MM.1S (cell line): ENCODE results near the gene MTHFD1.

Source experiments
- DNase-seq: peaks from one replicate; pipeline ENCODE4 v3.0.0-alpha.2; 2015
- H2AFZ ChIP-seq: fragments of 300-600 bp; sonication (generic); 2 replicates; pipeline ENCODE4 v1.6.0; 2016; ENCODE audit warnings: antibody characterized with exemption, low read length
- H3F3A ChIP-seq: fragments of 300-600 bp; sonication (generic); 2 replicates; pipeline ENCODE4 v1.6.1; 2016; ENCODE audit warnings: mild to moderate bottlenecking, antibody characterized with exemption, low read length, moderate library complexity, mixed read lengths; ENCODE audit not compliant: insufficient read depth
- H3K27ac ChIP-seq: fragments of 300-600 bp; sonication (generic); 2 replicates; pipeline ENCODE4 v1.5.1; 2016; ENCODE audit warnings: mild to moderate bottlenecking, low read length
- H3K27me3 ChIP-seq: fragments of 300-600 bp; sonication (generic); replicated peaks from 2 replicates; pipeline ENCODE4 v1.6.0; 2016; ENCODE audit warnings: low read length; ENCODE audit not compliant: insufficient read depth
- H3K36me3 ChIP-seq: fragments of 300-600 bp; sonication (generic); replicated peaks from 2 replicates; pipeline ENCODE4 v1.6.1; 2016; ENCODE audit warnings: mild to moderate bottlenecking, low read length, mixed read lengths; ENCODE audit not compliant: insufficient read depth
- H3K4me1 ChIP-seq: fragments of 300-600 bp; sonication (generic); 2 replicates; pipeline ENCODE4 v1.6.1; 2016; ENCODE audit warnings: low read length, mixed read lengths
- H3K4me2 ChIP-seq: fragments of 300-600 bp; sonication (generic); 2 replicates; pipeline ENCODE4 v1.6.0; 2016; ENCODE audit warnings: low read depth, low read length
- H3K4me3 ChIP-seq: fragments of 300-600 bp; sonication (generic); 2 replicates; pipeline ENCODE4 v1.5.1; 2016; ENCODE audit warnings: low read length, mixed read lengths
- H3K79me2 ChIP-seq: fragments of 300-600 bp; sonication (generic); 2 replicates; pipeline ENCODE4 v1.6.1; 2016; ENCODE audit warnings: mixed run types, low read length, mixed read lengths
- H3K9ac ChIP-seq: fragments of 300-600 bp; sonication (generic); 2 replicates; pipeline ENCODE4 v1.6.1; 2016; ENCODE audit warnings: low read length, mixed read lengths
- H3K9me2 ChIP-seq: fragments of 300-600 bp; sonication (generic); replicated peaks from 2 replicates; pipeline ENCODE4 v1.6.1; 2016; ENCODE audit warnings: mild to moderate bottlenecking, low read length, mixed read lengths; ENCODE audit not compliant: insufficient read depth
- H3K9me3 ChIP-seq: fragments of 300-600 bp; sonication (generic); replicated peaks from 2 replicates; pipeline ENCODE4 v1.6.1; 2016; ENCODE audit warnings: mild to moderate bottlenecking, low read length, mixed read lengths; ENCODE audit not compliant: insufficient read depth
- H4K20me1 ChIP-seq: fragments of 300-600 bp; sonication (generic); 2 replicates; pipeline ENCODE4 v1.6.1; 2016; ENCODE audit warnings: mild to moderate bottlenecking, low read length, moderate library complexity, mixed read lengths; ENCODE audit not compliant: insufficient read depth
- EZH2 ChIP-seq: fragments of 300-600 bp; sonication (generic); optimal IDR thresholded peaks from 2 replicates; pipeline ENCODE3; 2017; ENCODE audit warnings: low read depth, mild to moderate bottlenecking, antibody characterized with exemption, low read length, mixed read lengths
- EZH2phosphoT487 ChIP-seq: fragments of 300-600 bp; sonication (generic); IDR thresholded peaks from 2 replicates; pipeline ENCODE4 v1.6.1; 2018; ENCODE audit warnings: antibody characterized with exemption, low read length
- TF ChIP-seq, protein P1 (sequence below): fragments of 300-600 bp; sonication (generic); IDR thresholded peaks from 2 replicates; pipeline ENCODE4 v1.5.1; 2016; ENCODE audit warnings: antibody characterized with exemption, low read length, mixed read lengths

The MTHFD1 gene

DNA sequence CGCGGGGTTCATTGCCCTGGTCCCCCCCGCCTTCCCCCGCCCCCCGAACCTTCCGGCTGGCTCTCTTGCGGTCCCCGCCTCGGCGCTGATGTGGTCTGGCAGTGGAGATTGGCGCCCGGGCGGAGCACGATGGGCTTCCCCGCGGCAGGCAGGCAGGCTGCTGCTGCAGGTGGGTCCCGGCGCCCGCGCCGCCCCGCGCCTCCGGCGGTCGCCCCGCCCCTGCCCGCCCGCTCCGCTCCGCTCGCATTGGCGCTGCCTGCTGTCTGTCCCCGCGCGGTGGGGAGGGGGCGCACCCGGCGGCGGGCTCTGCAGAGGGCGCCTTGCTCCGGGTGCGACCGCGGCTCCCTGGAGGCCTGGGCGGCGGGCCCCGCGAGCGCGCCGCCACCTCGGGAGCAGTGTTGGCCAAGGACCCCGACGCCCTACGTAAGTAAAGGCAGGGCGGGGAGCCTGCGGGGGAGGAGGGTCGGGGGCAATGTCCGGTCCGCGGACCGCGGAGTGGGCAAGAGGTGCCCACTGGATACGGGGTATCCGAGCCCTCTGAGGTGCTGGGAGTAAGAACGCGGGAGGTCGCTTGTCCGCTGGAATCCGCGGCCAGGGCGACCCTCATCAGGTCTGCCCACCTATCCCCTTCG is 77.2 kb downstream of the MTHFD1 start, which contains the start of gene AKAP5:
AKAP5 (plus strand) TSS at position 309 of the 632 bp plus-strand sequence. CDS start 2,896 bp downstream, outside the sequence.
- H3K27ac ChIP-seq: peak within 1 kb of the TSS; percentile 41; the same call in 1 of the 2 replicates
- H2AFZ ChIP-seq: peak within 1 kb of the TSS; percentile 65
- peaks cover 14% of the 10 kb centered on the region for H3F3A ChIP-seq
- H3K9ac ChIP-seq: peak within 1 kb of the TSS; percentile 33; the same call in 1 of the 2 replicates
- H3K4me2 ChIP-seq: peak within 1 kb of the TSS; percentile 85
- no peaks in the 10 kb centered on the region for H4K20me1 ChIP-seq
- peak within 1 kb of the TSS; percentile 67 for H3K4me3 ChIP-seq
- peak; percentile 67 for DNase-seq
- no peaks in the 10 kb centered on the region for H3K27me3 ChIP-seq
- H3K4me1 ChIP-seq: peaks cover 8% of the 10 kb centered on the region; the same call in 1 of the 2 replicates
- no peaks in the 10 kb centered on the region for H3K79me2 ChIP-seq
- H3K9me2 ChIP-seq: no peaks in the 10 kb centered on the region
- H3K9me3 ChIP-seq: no peaks in the 10 kb centered on the region
- TF ChIP-seq, protein P1, sequence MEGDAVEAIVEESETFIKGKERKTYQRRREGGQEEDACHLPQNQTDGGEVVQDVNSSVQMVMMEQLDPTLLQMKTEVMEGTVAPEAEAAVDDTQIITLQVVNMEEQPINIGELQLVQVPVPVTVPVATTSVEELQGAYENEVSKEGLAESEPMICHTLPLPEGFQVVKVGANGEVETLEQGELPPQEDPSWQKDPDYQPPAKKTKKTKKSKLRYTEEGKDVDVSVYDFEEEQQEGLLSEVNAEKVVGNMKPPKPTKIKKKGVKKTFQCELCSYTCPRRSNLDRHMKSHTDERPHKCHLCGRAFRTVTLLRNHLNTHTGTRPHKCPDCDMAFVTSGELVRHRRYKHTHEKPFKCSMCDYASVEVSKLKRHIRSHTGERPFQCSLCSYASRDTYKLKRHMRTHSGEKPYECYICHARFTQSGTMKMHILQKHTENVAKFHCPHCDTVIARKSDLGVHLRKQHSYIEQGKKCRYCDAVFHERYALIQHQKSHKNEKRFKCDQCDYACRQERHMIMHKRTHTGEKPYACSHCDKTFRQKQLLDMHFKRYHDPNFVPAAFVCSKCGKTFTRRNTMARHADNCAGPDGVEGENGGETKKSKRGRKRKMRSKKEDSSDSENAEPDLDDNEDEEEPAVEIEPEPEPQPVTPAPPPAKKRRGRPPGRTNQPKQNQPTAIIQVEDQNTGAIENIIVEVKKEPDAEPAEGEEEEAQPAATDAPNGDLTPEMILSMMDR: no peak
- TF ChIP-seq EZH2 (no peak), EZH2phosphoT487 (no peak)
- H3K36me3 ChIP-seq: no peaks in the 10 kb centered on the region

DNA sequence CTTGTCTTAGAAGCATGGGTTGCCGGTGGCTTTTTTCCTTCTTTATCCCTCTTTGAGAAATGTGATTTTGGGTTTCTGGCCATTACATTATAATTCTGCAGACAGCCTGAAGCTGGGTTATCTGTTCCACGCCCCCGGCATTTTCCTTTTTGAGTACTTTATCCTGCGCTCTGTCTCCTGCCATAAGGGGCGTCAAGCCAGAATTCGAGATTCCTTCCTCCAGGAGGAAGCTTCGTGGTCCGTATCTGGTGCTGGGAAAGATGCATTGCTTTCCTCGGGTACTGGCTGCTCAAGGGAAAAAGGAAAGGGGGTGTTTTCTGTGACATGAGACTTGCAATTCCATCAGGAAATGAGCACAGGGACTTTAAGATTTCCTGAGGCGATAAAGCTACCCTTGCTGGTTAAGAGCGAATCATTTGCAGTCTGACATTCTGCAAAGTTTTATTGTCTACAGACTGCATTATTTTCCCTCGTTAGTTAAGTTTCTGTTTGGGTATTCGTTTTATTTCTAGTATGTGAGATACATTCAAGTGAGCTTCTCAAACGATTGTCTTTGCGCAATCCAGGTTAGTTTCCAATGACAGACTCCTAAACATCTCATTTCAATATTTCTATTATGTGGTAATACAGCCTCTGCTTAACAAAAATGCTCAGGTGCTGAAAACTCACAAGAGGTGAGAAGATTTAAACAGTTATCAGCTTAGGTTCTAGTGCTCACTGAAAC is 77.8 kb downstream of the MTHFD1 start:
- DNase-seq: no peak
- no peak overlapping the region for H2AFZ ChIP-seq
- H3K79me2 ChIP-seq: no peaks in the 10 kb centered on the region

GRCh38 chr14:64467101-64467500 is 78.9 kb downstream of the MTHFD1 start:
- no peak for DNase-seq
- no peaks in the 10 kb centered on the region for H3K36me3 ChIP-seq
- H3K4me2 ChIP-seq: no peak overlapping the region
- H3K9me3 ChIP-seq: no peaks in the 10 kb centered on the region
- no peak overlapping the region for H3K4me3 ChIP-seq
- no peaks in the 10 kb centered on the region for H4K20me1 ChIP-seq
- H3K9ac ChIP-seq: no peak overlapping the region
- H3K27me3 ChIP-seq: no peaks in the 10 kb centered on the region
- H3K27ac ChIP-seq: no peak overlapping the region
- peaks cover 8% of the 10 kb centered on the region; the same call in 1 of the 2 replicates for H3K4me1 ChIP-seq
- H2AFZ ChIP-seq: no peak overlapping the region
- peaks cover 14% of the 10 kb centered on the region for H3F3A ChIP-seq
- H3K9me2 ChIP-seq: no peaks in the 10 kb centered on the region
- H3K79me2 ChIP-seq: no peaks in the 10 kb centered on the region
- TF ChIP-seq, protein P1: no peak
- no peak for TF ChIP-seq EZH2
- TF ChIP-seq EZH2phosphoT487: no peak

More for the DNA sequence above, 77.8 kb downstream of the MTHFD1 start:
- TF ChIP-seq EZH2phosphoT487: no peak
- Histone ChIP-seq H3K27ac (no peak overlapping the region), H3K9ac (no peak overlapping the region), H3K4me3 (peak overlapping the region; percentile 44; the same call in 1 of the 2 replicates), H3K4me2 (peak overlapping the region; percentile 54; the same call in 1 of the 2 replicates), H3K9me3 (no peaks in the 10 kb centered on the region), H3K36me3 (no peaks in the 10 kb centered on the region), H4K20me1 (no peaks in the 10 kb centered on the region), H3K4me1 (peaks cover 8% of the 10 kb centered on the region; the same call in 1 of the 2 replicates), H3K27me3 (no peaks in the 10 kb centered on the region), H3F3A (peaks cover 14% of the 10 kb centered on the region), H3K9me2 (no peaks in the 10 kb centered on the region)
